GM19455 (cell line): Measurements from ENCODE around the gene ETNK2.

ENCODE experiments used
- ATAC-seq: cut with Tn5 transposase; IDR thresholded peaks from one replicate; pipeline ENCODE4 v1.9.1; 2021; ENCODE audit not compliant: unreplicated experiment

Gene ETNK2

DNA sequence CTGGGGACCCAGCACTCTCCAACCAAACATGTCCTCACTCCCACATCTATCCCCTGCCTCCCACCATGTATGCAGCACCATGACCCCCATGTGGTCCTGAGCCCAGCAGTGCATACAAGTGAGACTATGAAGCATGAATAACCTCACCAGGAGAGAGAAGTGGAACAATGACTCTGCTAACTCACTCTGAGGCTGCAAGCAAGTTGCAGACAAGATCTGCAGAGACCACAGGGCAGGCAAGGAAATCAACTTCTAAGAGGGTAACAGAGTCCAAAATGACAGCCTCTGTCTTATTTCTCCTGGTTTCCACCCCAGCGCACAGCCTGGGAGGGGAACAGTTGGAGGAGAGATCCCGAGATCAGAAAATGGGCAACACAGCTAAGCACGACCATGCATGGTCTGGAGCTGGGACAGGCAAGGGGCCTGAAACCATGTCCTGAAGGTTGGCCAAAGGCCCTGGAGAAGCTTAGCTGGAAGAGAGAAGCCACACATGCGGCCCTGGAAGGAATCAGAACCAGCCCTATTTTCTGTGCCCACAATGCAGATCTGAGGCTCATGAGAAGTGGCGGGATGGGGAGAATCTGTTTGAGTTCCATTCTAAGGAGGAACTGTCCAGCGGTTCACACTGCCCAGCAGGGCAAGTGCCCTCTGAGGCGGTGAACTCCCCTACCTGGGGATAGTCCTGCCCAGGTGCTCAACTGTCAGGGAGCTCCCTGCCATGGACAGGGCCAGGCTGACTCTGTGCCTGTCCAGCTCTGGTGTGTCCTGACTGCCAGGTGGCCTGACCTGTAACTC, 26.8 kb upstream of the ETNK2 start:
- no peak for ATAC-seq

DNA sequence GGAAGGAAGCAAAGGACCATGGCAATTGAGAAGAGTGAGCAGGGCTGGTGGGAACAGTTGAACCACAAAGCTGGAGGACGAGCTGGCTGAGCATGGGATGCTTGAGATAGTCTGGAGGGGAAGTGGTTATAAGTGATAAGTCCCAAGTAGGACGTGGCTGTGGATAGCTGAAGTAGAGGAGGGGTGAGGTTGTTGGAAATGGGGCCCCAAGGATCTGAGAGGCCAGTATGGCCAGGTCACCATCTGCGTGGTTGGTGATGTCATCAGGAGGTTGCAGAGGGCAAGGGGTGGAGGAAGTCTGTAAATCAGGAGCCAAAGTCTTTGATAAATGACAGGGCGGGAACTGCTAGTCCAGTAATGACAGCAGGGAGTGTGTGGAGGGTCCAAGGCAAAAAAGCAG, 25.3 kb upstream of the ETNK2 start:
- ATAC-seq, result no peak

DNA sequence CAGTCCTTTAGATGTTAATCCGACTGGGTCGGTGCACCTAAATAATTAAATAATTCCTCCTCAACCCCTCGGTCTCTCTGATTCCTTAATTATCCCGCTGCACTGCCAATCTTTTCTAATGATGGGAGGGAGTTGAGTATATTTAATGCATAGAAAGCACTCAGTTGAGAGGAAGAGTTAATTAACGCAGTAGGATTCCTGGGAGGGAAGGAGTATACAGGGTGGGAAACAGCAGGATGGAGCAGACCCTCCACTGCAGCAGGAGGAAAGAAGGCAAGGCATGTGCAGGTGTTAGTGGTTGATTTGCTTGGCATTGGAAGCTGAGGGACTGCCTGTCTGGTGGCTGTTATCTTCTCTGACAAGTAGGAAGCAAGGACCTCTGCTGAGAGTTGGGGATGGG, 24.2 kb upstream of the ETNK2 start:
- no peak for ATAC-seq

DNA sequence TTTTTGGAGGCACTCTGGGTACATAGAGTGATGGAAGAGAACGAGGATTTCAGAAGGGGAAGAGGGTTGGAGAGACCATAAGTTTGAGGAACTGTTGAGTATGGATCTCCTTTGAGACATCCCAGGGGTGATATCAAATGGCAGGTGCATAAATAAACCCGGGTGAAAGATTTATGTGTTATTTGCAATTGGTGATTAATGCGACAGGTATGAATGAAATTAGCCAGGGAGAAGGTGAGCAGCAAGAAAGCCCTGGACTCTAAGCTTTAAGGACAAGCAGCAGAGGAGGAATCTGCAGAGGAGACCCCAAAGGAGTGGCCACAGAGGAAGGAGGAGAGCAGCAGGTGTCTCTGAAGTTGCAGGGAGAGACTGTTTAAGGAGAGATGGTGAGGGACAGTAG, 23.1 kb upstream of the ETNK2 start:
- no peak for ATAC-seq

- ATAC-seq, result no peak
These were observed 20.7 kb upstream of the ETNK2 start for GRCh38 chr1:204172404-204173029.

GRCh38 chr1:204171751-204172178, 19.9 kb upstream of the ETNK2 start:
- no peak for ATAC-seq

- no peak for ATAC-seq
These were observed 18.8 kb upstream of the ETNK2 start for GRCh38 chr1:204170494-204171155.

- no peak for ATAC-seq
These were observed 18.0 kb upstream of the ETNK2 start for GRCh38 chr1:204169858-204170257.

GRCh38 chr1:204167730-204168129, 15.9 kb upstream of the ETNK2 start:
- no peak for ATAC-seq

GRCh38 chr1:204166219-204166618, 14.4 kb upstream of the ETNK2 start, which contains the start of gene REN:
TSS of gene REN (minus strand) at chr1:204166337. CDS start at chr1:204166293, 44 bp downstream.
- ATAC-seq, result no peak

DNA sequence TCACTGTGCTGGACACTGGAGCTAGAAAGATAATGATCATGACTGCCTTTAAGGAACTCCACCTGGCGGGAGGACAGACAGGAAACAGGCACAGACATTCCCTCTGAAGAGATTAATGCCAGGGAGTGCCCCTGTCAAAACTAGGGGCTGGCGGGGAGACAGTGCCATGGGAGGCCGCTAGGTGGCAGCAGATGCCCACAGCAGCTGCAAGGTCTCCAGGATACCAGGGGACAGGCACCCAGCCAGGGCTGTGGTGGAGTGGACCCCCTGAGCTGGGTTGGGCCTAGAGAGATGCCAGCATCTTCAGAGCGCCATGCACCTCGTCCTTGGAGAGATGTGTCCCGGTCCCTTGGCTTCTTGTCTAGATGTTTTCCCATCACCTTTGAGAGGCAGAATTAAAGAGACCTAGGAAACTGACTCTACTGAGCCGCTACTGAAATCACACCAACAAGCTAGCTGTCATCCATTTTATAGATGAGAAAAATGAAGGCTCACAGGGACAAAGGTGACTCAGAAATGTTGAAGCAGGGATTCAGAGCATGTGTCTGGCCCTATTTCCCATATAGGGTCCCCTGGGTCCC, 10.7 kb upstream of the ETNK2 start:
- ATAC-seq, result peak; percentile 64

DNA sequence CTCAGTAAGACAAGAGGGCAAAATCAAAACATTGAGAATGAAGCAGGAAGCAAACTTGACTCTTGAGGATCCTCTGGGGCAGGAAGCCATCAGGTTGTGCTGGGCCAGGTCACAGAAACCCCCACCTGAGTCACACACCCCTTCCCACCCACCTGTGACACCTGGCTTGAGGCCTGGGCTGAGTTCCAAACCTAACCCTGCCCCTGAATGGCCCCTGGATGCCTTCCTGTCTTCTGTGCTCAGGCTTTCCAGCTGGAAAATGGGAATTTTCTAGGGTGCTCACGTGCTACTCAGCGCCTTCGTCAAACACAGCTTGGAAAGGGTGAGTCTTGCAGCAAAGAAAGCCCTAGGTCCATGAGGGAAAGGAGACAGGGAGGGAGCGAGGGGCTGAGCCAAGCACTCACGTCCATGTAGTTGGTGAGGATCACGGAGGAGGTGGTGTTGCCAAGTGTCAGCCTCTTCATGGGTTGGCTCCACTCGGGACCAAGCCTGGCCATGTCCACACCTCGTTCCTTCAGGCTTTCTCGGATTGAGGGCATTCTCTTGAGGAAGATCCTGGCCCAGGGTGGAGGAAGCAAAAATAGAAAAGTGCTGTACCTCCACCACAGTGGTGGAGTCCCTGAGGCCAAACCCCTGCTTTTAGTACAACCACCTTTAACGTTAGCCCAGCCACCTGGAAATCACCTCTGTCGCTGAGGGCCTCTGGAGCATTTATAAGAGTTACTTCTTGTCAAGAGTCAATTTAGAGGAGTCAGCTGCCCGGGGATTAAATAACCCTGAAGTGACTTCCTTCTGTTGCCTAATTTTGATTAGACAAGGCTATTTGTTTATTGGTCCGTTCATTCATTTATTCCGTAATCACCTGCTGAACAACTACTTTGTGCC, 10.0 kb upstream of the ETNK2 start:
- ATAC-seq, result no peak

DNA sequence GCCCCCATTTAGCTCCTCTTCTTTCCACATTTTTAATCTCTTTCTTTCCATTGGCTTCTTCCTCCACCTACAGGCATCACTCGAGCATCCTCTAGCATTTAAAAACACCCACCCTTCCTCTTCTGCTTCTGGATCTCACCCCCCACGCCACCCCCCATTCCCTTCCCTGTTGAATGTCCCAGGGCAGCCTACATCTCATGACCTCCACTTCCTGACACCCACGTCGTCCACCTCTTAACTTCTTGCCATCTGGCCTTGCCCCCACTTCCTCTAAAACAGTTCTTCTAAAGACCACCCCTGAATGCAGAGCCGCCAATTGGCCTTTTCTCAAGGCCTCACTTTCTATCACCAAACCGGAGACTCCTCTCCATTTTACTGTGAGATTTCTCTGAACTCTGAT, 6.1 kb upstream of the ETNK2 start:
- ATAC-seq, result no peak

GRCh38 chr1:204155881-204156280, 4.0 kb upstream of the ETNK2 start:
- ATAC-seq, result no peak

- no peak for ATAC-seq
These were observed 2.9 kb upstream of the ETNK2 start for GRCh38 chr1:204154568-204155255.

DNA sequence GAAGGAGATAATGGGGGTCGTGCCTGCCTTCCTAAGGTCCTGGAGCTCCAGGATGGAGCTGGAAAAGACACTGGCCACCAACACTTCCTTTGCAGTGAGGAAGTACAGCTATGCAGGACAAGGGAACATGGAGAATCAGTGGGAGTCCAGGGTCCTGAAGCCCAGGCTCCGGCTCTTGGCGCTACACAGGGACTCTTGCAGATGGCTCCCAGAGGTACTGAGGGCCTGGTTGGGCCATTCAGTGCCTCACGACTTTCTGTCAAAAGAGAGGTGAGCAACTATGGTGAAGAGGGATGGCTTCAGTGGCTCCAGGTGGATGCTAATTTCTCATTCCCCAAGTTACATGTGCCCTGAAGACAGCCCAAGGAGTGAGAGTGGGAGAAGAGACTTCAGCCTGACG, 1.8 kb upstream of the ETNK2 start:
- no peak for ATAC-seq

DNA sequence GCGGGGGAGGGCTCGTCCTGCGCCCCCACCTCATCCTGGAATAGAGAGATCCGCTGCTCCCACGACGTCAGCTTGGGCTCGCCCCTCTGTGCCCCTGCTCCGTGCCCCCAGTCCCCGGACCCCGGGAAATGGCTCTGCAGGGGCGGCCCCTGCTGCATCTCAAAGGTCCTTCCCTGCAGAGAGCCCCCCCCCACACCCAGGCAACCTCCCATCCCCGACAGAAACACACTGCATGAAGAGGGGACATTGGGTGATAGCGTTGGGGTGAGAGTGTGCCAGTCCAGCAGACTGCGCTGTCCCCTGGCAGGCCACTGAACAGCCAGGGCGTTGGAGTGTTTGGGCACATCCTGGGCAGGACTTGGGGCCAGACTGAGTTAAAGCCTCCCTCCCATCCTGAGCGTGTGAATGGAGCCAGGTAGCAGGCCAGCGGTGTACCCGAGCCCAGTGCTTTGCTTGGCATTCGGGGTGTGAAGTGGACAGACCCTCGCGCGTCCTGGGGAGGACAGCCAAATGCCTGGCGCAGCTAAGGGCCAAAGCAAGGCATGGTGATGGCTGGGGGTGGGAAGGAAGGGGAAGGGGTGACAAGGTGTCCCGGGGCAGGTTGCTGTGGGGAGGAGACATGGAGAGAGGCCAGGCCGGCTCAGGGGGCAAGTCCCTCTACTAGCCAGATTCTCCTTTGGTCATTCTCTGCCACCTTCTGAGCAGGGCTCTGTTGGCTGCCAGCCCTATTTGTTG, 633 bp upstream of the ETNK2 start:
- no peak for ATAC-seq

GRCh38 chr1:204150702-204151551, 917 bp downstream of the ETNK2 start:
- ATAC-seq, result no peak
